AG10803 (cell line): ENCODE measurements around the gene GABARAPL1.

Experiments used
- DNase-seq: peaks from one replicate; pipeline ENCODE4 v3.0.0; 2010; ENCODE audit warnings: low read depth
- H3K4me3 ChIP-seq: 2 replicates; pipeline ENCODE4 v1.5.1; 2011; ENCODE audit warnings: mild to moderate bottlenecking, low read length, control low read depth
- CTCF ChIP-seq: conservative IDR thresholded peaks from 2 replicates; pipeline ENCODE4 v1.5.1; 2011; ENCODE audit warnings: mild to moderate bottlenecking, low read length, control low read depth, inconsistent platforms

The GABARAPL1 gene

DNA sequence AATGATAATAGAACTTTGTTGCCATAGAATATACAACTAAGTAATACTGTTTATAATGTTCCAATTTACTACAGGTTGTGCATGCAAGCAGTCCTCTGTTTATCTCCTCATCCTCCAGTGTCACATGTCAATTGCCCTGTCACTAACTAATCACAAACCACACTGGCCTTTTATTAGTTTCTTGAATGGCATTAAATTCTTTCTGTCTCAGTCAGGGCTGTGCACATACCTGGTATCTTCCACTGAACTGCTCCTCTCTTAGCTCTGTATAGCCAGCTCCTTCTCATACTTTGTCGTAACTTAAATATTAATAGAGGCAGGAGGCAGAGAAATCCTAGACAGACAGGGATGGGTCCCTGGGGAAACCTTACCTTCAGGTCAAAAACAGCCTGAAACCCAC lies 24.0 kb downstream of the GABARAPL1 start:
- H3K4me3 ChIP-seq: no peak overlapping the region
- no peak for TF ChIP-seq CTCF
- DNase-seq: no peak

DNA sequence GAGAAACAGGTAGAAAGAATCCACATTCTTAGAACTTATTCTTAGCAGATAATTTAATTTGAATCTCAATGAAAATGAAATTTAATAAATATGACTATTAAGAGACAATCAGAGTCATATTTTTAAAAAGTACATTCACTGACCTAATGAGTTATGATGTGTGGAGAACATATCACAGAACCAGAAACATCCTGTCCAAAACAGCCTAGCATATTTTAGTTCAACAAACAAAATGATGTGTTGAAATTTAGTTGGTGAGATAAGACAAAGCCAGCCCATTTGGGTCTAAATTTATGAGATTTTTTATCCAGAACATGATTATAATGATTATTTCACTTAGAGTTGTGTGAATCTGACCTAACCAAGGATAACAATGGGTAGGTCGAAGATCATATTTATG lies 25.8 kb downstream of the GABARAPL1 start:
- DNase-seq: no peak
- no peak for TF ChIP-seq CTCF
- H3K4me3 ChIP-seq: no peak overlapping the region

DNA sequence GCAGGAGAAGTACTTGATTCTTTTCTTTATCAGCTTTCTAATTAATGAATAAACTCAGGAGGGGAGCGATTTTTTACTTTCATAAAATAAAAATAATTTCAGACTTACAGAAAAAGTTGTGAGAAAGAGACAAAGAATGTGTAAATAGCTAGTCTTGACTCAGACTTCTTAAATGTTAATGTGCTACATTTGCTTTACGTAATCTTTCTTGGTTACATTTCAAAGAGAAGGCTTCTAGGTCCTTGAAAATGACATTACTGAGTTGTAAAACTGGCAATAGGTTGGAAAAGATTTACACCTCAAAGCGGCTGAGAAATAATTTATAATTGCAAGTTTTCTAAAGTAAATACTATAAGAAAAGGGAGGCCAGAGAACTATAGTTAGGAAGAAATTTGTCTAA lies 28.6 kb downstream of the GABARAPL1 start:
- H3K4me3 ChIP-seq: no peak overlapping the region
- peak; percentile 12 for DNase-seq
- no peak for TF ChIP-seq CTCF

DNA sequence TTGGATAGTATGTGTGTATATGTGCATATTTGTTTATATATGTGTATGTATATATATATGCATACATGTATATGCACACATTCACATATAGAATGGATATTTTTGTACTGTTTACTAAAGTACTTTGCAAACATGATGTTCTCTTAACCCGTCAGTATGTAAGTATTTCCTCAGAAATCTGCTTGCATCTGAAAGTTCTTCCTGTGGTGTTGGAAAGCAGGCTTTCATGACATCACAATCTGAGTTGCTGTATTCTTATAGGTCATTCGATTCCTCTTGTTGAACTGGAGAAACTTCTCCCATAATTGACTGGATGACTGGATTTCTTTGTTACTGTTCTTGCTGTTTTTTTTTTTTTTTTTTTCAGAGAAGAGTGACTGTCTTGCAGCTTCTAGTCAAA lies 29.1 kb downstream of the GABARAPL1 start:
- no peak for DNase-seq
- no peak for TF ChIP-seq CTCF
- H3K4me3 ChIP-seq: no peak overlapping the region

DNA sequence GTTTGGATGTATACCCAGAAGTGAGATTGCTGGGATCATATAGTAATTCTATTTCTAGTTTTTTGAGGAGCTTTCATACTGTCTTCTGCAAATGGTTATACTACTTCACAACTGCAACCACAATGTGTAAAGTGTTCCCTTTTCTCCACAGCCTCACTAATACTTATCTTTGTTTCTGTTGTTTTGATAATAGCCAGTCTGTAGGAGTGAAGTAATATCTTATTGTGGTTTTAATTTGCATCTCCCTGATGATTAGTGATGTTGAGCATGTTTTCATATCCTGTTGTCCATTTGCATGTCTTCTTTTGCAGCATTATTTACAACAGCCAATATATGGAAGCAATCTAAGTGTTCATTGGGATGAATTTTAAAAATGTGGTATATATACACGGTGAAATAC lies 29.9 kb downstream of the GABARAPL1 start:
- no peak for DNase-seq

DNA sequence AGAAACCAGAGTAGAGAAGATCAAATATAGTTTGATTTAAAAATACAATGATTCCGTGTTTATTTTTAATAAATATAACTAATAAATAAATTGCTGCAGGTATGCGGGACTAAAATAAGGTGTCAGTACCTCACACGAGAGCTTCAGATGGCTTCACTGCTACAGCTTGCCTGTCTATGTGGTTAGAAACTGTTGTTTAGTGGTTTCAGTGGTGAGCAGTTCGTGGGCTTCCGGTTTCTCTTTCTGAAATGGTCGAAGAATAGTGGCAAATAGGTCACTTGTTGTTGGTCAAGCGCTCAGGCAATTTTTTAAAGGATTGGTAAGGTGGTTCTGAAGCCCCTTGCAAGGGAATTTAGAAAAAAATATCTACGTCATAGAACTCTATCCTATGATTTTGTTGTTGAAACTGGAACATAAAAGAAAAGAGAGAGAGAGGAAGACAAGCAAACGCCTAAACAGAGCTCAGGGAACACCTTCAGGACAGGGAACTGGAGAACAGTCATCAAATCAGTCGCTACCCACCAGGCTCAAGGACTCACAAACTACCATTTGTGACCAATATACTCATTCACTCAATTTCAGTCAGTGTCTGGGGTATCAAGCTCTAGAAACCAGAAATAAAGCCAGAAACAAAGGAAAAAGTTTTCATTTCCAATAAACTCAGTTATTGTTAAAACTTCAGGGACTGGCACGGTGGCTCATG lies 31.3 kb downstream of the GABARAPL1 start:
- TF ChIP-seq CTCF: no peak
- DNase-seq: no peak
- no peak overlapping the region for H3K4me3 ChIP-seq

More for the DNA sequence above, 29.9 kb downstream of the GABARAPL1 start:
- no peak for TF ChIP-seq CTCF
- no peak overlapping the region for H3K4me3 ChIP-seq

DNA sequence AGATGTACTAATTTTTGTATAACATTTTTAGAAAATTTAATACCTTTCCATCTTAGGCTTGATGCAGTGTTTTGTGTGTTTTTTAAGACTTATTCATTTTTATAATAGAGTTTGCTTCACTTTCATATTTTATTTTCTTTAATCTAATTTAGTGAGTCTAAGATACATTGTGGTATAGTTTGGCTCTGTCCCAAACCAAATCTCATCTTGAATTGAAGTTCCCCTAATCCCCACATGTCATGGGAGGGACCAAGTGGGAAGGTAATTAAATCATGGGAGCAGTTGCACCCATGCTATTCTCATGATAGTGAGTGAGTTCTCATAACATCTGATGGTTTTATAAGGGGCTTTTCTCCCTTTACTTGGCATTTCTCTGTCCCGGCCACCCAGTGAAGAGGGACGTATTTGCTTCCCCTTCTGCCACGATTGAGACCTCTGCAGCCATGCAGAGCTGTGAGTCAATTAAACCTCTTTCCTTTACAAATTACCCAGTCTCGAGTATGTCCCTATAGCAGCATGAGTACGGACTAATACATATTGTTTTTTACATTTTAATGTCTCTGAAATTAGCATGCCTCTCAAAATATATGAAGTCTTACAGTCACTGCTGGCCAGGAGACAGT lies 34.9 kb downstream of the GABARAPL1 start:
- no peak for TF ChIP-seq CTCF
- H3K4me3 ChIP-seq: no peak overlapping the region
- no peak for DNase-seq
